Endometrial microvascular endothelial cells (primary cell): Measurements from ENCODE around the gene CEP131. TPM values are rescaled to one million over a fixed set of nuclear protein-coding genes. Genes with fewer than 3 reads are reported as not detected.

ENCODE experiments used
- in situ Hi-C: cut with HindIII; loops from 2 replicates; pipeline ENCODE4 v1.10.0; 2017; ENCODE audit warnings: low sequenced_read_pairs, low pct_unique_long_range_greater_than_20kb; ENCODE audit errors: inconsistent ontology term
- total RNA-seq: library from RNA; depleted of rRNA; stranded (reverse); fragments of >200 nt; gene quantifications from one replicate; pipeline ENCODE4 v1.2.3, GENCODE V29; 2015; ENCODE audit errors: inconsistent ontology term

Gene CEP131
- total RNA-seq, 1 donor from 2014 or later, result 25.4 TPM

- in situ Hi-C loops, result no loop called here
Measured at GRCh38 chr17:81252987-81253329, 30.2 kb upstream of the CEP131 start.

GRCh38 chr17:81252326-81252986, 29.7 kb upstream of the CEP131 start:
- in situ Hi-C loops, result no loop called here

DNA sequence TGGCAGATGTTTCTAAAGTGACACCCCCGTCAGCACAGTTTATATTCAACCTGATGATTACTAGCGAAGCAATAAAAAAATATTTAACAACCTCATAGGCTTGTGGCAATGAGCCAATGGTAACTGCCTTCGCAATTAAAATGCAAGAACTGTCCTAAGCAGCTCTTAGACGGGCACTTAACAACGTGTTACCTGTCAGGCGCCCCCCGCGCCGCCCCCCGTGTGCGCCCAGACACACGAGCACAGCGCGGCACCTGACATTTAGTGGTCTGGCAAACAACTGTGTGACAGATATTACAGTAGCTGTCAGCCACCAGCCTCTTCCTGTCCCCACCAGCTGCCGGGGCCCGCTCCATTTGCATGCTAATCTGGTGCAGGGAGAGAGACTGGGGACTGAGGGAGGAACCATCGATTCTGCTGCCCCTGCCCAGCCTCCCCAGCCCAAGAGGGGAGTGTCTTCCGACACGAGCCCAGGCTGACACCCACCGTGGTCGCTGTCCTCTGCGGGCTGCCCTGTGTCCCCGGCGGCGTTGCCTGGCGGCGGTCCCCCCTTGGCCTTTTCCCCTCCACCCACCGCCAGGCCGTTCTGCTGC, 29.0 kb upstream of the CEP131 start:
- in situ Hi-C loops, result no loop called here

GRCh38 chr17:81251094-81251708, 28.4 kb upstream of the CEP131 start:
- in situ Hi-C loops, result no loop called here

DNA sequence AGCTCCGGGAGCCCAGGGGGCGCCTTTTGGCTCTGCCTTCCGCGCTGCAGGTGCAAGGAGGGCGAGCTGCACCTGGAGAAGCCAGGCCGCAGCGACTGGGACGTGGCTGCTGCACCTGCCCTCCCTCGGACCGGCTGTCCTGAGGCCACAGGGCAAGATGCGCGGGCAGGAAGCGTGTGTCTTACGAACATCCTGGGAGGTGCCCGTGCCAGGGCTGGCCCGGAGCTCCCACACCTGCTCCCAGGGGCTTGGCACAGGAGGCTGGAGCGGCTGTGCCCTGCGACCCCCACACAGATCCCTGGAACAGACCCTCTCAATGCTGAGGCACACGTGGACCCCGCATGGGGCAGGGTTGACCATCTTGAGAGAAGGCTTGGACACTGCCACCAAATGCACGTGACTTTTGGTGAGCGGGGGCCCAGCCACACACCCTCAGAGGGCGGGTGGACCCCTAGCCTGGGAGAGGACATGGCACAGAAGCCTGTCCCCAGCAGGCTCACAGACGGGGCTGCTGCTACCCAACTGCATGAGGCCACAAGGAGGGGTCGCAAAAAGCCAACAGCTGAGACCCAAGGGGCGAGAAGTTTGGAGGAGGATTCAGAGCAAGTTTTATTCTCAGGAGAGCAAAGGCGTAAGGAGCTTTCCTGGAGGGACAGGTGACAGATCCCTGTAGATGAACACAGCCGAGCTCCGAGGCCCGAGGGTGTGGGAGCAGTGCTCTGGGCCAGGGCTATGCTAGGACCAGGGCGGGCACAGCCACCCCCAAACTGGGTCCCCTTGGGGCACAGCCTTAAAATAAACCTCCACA, 27.7 kb upstream of the CEP131 start:
- in situ Hi-C loops, result no loop called here

DNA sequence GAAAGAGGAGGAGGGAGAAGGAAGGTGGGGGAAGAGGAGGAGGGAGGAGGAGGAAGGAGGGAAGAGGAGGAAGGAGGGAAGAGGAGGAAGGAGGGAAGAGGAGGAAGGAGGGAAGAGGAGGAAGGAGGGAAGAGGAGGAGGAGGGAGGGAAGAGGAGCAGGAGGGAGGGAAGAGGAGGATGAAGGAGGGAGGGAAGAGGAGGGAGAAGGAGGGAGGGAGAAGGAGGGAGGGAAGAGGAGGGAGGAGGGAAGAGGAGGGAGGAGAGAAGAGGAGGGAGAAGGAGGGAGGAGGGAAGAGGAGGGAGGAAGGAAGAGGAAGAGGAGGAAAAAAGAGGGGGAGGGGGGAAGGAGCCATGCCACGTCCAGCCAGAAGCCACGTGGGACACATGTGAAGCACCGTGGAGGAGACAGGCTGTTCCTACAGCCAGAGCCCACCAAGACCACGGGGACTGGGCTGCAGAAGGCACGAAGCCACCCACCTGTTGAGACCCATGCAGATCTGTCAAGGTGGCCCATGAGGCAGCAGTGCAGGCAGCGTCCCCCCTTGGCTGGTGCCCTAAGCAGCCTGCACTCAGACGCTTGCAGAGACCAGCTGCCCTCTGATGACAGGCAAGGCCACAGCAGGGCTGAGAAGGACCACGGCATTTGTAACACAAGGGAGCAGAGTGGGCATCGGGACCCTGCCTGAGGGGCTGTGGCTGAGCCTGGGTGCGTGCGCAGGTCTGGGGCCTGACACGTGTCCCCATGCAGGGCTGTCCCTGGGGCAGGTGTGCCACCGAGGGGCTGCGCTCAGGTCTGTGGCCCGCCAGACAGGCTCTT, 26.7 kb upstream of the CEP131 start:
- in situ Hi-C loops, result no loop called here

- in situ Hi-C loops, result no loop called here
Measured at GRCh38 chr17:81248649-81249048, 25.9 kb upstream of the CEP131 start.

DNA sequence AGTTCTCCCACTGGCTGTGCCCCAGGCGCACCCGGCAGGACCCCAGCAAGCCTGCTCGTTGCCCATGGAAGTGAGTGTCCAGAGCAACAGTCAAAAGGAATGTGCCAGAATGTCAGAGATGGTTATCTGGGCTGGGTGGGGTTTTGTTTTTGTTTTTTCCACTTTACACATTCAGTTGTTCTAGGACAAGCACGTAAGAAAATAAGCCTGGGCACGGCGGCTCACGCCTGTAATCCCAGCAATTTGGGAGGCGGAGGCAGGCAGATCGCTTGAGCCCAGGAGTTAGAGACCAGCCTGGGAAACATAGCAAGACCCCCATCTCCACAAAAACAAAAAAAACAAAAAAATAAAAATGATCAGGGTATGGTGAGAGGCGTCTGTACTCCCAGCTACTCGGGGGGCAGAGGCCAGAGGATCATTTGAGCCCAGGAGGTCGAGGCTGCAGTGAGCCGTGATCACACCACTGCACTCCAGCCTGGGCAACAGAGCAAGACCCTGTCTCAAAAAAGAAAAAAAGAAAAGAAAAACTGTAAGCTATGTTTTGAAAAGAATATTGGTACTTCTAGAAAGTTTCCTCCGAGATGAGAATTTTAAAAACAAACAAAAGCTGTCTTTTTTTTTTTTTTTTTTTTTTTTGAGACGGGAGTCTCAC, 24.7 kb upstream of the CEP131 start:
- in situ Hi-C loops, result no loop called here

DNA sequence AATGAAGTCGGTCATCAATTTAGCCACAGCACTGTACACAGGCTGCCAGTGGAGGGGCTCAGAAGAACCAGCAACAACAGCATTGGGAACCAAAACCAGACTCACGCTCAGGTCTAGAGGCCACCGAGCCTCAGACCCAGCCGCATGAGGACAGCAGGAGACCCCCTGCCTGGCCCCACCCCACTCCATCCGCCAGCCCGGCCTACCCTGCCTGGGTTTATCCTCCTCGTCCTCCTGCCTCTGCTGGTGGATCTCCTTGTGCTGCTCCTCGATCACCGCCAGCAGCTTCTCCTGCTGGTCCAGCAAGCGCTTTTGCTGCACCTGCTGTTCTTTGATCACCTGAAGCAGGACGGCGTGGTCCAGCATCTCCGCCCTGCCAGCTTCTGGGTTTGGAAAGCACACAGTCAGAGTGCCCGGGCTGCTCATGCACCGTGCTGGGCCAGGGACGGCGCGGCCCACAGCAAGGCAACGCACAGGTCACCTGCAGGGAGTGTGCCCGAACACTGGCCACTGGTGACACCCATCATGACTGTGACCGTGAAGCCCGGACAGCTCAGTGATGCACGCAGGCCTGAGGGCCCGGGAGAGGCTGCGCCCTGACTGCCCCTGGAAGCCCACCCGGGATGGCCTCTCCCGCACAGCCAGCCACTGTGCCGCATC, 24.0 kb upstream of the CEP131 start:
- in situ Hi-C loops, result no loop called here

- in situ Hi-C loops, result no loop called here
Measured at GRCh38 chr17:81246343-81246670, 23.5 kb upstream of the CEP131 start.

DNA sequence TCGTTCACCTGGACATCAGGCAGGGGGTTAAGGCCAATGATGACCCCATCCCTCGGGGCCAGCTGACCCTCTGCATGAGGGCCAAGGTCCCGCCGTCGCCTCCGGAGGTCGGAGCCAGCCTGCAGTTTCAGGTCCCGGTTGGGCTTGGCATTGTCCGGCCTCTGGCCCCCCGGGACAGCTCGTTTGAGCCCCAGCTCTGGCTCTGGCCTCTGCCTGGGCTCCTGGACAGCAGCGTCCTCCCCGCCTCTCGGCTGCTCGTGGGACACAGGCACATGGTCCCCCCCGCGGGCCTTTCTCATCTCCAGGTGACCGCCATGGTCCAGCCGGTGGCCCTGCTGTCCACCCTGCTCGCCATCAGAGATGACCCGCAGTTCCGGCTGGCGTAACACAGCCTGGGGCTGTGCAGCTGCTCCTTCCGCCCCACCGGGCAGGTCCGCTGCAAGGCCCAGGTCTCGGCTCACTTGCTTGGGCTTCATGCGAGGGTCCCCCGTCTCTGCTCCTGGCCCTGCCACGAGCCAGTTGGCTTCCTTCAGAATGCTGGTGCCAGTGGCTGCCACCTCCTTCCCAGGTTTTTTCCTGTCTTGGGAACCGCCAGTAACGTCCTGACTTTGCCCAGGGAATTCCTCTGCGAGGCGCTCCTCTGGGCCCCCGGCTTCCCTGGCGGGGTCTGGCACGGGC, 23.0 kb upstream of the CEP131 start:
- in situ Hi-C loops, result no loop called here

GRCh38 chr17:81245024-81245664, 22.4 kb upstream of the CEP131 start:
- in situ Hi-C loops, result no loop called here

DNA sequence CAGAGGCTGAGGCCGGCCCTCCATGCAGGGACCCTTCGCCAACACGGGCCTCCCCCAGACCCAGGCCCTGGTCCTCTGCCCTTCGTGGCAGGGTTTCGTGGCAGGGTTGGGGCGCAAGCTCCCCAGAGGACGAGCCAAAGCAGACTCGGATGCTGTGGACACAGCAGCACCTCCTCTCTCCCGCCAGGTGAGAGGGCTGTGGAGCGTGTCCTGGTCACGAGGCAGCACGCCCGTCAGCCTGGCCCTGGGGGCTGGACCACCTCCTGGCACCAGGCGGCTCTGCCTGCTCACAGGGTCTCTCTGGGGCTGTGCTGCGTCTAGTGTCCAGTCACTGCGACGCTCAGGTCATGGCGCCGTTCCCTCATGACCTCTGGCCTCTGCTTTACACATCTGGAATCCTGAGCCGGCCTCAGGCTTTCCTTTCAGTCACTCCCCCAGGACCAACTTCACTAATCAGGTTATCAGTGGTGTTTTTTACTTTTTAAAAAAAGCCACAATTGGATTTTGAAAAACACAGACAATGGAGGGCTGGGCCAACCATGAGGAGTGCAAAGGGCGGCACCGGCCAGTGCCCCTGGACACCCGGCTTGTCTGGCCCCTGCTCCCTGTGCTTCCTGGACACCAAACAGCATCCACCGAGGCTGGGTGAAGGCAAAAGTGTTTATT, 21.7 kb upstream of the CEP131 start:
- in situ Hi-C loops, result no loop called here

GRCh38 chr17:81243333-81243664, 20.5 kb upstream of the CEP131 start:
- in situ Hi-C loops, result no loop called here

DNA sequence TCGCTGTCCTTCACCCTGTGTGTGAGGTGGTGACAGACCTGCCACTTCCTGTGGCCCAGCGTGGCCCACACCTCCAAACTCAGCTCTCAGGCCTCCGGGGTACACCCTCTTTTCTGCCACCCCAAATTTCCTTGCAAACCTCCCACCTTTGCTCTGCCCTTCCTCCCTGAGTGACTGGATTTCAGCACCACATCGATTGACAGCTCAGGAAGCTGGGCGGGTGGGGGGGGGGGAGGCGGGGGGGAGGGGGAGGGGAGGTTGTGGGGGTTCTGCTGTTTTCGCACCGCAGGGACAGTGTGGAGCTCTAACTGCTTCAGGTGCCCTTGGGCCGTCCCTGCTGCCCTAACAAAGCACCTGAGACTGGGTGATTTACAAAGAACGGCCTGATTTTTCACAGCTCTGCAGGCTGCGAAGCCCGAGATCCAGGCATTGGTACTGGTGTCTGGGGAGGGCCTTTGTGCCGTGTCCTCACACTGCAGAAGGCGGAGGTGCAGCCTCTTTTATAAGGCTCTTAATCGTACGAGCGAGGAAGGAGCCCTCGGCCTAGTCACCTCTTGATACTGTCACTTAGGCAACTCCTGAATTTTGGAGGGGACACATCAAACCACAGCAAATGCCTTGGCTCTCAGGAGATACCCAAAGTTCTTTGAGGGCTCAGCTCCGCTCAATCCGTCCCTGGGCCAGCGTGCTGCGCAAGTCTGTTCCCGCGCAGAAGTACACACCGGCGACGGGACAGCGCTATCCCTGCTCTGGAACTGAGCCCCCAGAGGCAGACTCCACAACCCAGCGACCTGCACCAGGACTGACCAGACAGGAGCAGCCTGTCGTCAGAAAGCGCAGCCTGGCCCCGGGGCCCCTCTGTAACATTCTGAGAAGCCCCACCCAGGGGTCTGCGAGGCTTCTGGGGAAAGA, 19.9 kb upstream of the CEP131 start:
- in situ Hi-C loops, result no loop called here
